ENCODE data around the gene BZW2.
"Not testable (repeated sequence)": the region's sequence is repeated elsewhere in the genome, so short reads cannot be mapped to it uniquely, and the experiment has no call there.

The BZW2 gene

DNA sequence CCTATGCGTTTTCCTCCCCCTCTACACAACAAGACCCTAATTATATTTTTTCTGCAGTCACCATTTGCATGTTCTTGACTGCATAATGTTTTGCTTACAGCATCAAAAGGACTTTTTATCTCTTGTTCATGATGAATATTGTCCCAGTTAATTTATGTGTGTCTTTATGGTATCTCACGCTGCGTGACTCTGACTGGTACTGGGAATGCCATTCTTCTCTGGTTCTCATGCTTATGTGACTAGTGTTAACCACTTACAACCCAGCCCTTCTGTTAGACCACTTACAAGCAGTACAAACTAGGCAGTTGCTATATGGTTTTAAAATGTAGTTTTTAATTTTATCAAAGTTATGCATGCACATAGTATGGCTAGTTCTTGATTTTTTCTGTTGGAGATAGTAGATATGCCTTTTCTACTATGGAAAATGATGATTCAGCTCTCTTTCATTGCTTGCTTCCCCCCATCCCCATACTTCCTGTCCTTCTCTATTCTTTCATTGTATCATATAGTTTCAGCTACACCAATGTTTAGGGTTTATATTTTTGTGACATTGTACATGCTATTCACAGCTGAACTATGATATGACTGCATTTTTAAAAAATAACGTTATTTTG is 24.9 kb downstream of the BZW2 start:
- DNase-seq (ENCODE audit: low read depth in 2 of 2) = no peak

DNA sequence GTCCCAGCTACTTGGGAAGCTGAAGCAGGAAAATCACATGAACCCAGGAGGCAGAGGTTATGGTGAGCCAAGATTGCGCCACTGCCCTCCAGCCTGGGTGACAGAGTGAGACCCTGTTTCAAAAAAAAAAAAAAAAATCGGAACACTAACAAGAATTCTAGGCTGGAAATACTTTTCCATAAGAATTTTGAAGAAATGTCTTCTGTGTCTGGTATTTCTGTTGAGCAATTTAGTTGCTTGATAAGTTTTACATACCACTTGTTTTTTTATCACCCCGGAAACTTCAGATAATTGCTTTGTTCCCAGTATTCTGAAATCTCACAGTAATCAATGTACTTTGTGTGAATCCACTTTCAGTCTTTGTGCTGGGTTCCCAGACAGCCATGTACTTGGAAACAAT is 25.8 kb downstream of the BZW2 start:
- no peak for DNase-seq (ENCODE audit: low read depth in 2 of 2)

DNA sequence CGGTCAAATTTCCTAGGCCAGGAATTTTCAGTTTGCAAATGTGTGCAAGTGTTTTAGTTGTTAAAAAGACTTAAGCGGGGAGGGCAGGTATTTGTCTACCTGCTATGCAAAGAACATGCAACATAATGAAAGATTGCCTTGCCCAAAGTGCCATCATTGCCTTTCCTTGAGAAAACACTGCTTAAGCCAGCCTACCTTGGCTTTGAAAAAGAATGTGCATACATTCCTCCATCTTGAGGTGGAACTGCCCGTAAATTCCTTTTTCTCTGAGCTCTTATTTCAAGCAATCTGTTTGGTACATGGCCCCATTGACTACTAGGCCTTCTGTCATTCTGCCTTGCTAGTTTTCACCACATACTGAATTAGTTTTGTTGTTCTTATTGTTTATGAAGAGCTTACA is 29.3 kb downstream of the BZW2 start:
- DNase-seq (ENCODE audit: low read depth in 2 of 2) = no peak

DNA sequence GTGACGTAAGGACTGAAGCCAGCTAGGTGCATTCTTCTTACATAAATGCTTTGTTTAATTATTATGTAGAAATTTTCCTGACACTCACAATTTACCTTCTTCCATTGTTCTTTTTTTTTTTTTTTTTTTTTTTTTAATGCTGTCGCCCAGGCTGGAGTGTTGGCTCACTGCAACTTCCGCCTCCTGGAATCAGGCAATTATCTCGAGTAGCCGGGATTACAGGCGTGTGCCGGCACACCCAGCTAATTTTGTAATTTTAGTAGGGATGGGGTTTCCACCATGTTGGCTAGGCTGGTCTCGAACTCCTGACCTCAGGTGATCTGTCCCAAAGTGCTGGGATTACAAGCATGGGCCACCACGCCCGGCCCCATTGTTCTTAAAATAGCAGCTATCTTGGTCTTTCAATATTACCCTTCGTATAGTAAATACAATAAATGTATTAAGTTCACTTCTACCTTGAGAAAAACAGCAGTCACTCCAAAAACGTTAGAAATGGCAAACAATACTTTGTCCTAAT is 32.1 kb downstream of the BZW2 start:
- DNase-seq (ENCODE audit: low read depth in 2 of 2) = no peak

DNA sequence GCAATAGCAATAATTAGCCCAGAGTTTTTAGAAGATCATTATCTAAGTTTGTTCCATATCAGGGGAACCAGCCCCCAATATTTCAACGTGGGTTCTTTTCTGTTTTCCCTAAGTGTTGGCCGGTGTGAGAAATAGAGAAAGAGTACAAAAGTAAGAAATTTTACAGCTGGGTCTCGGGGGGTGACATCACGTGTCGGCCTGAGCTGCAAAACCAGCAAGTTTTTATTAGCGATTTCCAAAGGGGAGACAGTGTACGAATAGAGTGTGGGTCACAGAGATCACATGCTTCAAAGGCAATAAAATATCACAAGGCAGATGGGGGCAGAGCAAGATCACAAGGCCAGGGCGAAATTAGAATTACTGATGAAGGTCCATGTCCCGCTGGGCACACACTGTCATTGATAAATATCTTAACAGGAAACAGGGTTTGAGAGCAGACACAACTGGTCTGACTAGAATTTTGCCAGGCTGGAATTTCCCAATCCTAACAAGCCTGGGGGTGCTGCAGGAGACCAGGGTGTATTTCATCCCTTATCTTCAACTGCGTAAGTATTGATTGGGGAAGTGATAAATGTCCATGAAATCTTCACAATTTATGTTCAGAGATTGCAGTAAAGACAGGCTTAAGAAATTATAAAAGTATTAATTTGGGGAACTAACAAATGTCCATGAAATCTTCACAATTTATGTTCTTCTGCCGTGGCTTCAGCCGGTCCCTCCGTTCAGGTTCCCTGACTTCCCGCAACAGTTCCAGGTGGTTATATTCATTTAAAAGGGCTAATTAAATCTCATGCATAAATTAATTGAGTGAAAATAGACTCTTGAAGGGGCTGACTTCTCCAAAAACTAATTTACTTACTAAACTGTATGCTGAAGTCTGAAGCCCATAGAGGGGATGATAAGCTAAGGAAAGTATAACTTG is 32.9 kb downstream of the BZW2 start:
- not testable (repeated sequence) for DNase-seq (ENCODE audit: low read depth in 2 of 2)

DNA sequence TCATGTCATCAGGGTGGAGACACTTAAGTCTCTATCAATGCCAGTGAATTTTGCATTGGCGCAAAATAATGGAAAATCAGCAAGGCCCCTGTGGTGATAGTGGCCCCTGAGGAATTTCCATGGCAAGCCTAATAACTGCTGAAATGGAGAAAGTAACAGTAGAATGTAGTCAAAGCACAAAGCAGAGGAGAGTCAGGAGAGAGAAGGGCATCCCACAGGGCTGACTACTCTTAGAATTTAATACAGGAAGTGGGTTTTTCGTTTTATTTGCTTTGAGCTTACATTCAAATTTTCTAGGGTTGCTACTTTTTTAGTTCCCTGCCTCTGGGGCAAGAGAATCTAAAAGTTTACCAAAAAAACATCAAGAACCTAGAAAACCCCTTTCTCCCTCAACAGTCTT is 39.0 kb downstream of the BZW2 start:
- no peak for DNase-seq (ENCODE audit: low read depth in 2 of 2)

DNA sequence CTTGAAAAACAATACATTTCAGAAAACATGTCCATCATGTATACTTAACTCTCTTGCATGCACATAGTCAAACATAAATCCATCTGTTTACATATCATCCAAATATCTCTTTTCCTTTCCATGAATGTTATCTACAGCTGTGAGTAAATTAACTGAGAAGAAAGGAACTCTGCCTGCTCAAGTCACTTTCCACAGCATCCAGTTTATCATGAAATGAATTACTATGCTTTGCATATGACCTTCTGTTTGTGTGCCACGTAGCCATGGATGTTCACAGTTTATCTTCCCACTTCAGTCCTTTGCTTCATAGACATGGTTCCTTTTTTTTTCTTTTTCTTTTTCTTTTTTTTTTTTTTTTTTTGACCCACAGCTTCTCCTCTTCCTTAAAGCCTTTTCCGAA is 39.6 kb downstream of the BZW2 start:
- DNase-seq (ENCODE audit: low read depth in 2 of 2) = no peak

DNA sequence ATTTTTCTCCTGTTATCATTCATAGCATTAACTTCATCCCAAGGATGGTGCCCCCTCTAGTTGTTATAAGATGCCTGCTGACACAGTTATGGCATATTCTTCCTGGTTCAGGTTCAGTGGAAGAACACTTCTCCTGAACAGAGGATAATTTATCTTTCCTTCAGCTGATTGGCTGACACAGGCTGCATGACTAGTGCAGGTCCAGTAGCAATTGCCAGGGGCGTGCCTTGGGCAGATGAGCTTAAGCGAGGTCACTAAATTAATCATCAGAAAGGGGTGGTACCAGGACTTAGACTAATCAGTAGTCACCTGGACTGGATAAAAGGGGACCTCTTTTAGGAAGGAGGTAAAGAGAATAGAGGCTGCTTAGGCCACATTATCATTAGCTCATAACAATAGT is 42.3 kb downstream of the BZW2 start:
- no peak for DNase-seq (ENCODE audit: low read depth in 2 of 2)

- DNase-seq (ENCODE audit: low read depth in 2 of 2) = no peak
Measured at GRCh38 chr7:16691241-16691640, 45.3 kb downstream of the BZW2 start.

GRCh38 chr7:16693601-16694318 is 47.8 kb downstream of the BZW2 start:
- no peak for DNase-seq (ENCODE audit: low read depth in 2 of 2)

DNA sequence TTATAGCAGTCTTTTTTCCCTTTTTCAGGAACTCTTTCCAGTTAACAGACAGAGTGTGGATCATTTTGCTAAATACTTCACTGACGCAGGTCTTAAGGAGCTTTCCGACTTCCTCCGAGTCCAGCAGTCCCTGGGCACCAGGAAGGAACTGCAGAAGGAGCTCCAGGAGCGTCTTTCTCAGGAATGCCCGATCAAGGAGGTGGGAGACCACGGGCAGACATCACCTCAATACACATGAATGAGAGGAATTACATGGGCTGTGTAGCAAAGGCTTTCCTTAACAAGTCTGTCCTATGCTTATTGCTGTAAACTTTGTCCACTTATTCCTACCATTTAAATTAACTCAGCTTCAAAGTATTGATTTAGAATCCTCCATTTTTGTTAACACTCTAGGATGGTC is 48.8 kb downstream of the BZW2 start:
- DNase-seq (ENCODE audit: low read depth in 2 of 2) = no peak

DNA sequence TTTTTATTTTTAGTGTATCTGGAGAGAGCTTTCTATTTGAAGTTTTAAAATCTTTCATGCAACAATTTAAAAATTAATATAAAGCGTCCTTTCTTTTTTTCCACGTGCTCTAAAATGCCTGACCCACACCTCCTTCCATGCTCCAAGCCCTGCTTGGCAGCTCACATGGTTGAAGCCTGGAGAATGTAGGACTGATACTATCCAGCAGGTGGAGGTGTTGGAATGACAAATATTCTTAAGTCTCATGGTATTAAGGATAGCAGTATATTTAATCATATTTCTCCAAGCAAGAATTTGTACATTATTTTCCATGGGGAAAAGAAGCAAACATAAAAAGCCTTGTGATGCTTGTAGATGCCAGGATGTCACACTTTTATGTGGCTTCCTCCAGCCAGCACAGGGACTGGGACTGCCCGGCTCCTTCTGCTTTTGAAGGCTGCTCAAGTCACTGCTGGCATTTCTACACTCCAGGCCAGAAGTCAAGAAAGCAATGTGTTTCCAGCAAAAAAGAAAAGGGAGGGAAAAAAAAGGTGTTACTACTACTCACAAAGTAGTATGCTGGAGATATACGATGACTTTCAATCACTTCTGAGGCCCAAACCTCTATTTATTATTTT is 49.7 kb downstream of the BZW2 start:
- no peak for DNase-seq (ENCODE audit: low read depth in 2 of 2)

DNA sequence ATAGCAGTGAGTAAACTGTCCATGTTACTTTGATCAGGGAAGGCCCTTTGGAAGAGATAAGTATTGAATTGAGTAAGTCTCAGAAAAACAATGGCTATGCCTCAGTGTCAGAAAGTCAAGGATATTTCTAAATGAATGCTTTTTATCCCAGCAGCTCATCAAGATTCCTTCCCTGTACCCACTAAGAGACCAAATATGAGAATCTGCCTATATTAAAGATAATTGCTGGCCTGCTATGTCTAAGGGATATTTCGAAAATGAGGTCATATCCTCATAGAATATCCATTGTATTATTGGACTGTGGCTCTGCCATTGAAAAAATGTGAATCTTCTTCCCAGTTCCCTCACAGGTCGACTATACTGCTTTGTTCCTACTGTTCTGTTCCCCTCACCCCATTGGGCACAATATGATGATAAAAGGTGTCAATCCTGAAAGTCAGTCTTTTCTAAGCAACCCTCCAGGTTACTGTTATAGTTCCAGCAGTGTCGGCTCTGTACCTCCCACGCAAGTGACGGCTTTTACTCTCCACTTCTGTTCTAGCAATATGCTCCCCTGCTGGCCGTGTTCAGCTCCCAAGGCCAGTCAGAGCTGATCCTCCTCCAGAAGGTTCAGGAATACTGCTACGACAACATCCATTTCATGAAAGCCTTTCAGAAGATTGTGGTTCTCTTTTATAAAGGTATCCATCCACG is 51.7 kb downstream of the BZW2 start:
- DNase-seq (ENCODE audit: low read depth in 2 of 2) = no peak

GRCh38 chr7:16698200-16698905 is 52.4 kb downstream of the BZW2 start:
- DNase-seq (ENCODE audit: low read depth in 2 of 2) = no peak

DNA sequence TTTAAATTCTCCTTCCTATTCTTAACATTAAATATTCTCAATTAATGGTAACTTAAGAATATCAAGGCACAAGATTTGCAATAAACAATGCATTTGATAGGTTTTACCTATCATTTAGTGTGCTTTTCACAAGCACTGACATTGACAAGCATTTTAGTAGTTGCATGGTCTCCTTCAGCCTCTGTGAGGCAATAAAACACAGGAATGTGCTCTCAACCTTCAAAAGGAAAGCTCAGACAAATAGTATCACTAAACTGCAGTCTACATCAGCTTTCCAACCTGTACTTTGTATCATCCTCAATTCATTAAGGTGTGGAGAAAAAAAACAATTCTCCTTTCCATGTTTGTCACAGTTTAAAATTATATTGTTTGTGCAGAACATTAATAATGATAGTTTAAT is 56.5 kb downstream of the BZW2 start:
- DNase-seq (ENCODE audit: low read depth in 2 of 2) = no peak

- no peak for DNase-seq (ENCODE audit: low read depth in 2 of 2)
Measured at GRCh38 chr7:16708511-16708910, 62.5 kb downstream of the BZW2 start.

- no peak for DNase-seq (ENCODE audit: low read depth in 2 of 2)
Measured at GRCh38 chr7:16708980-16709379, 63.0 kb downstream of the BZW2 start.

GRCh38 chr7:16710651-16711050 is 64.7 kb downstream of the BZW2 start:
- no peak for DNase-seq (ENCODE audit: low read depth in 2 of 2)

GRCh38 chr7:16711730-16712129 is 65.7 kb downstream of the BZW2 start:
- no peak for DNase-seq (ENCODE audit: low read depth in 2 of 2)

DNA sequence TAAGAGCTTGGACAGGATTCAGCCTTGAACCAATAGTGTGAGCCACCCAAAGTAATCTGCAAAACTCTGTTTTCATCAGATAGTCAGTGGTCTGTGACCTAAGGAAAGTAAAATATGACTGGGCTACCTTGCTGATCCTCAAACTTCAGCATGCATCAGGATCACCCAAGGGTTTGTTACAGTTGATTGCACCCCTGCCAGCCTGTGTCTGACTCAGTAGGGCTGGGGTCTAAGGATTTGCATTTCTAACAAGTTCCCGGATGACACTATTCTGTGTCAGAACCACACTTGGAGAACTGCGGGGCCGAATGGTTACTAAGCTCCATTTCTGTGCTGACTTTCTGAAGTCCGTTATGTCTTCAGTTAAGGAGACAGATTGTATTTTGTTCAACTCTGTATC is 66.9 kb downstream of the BZW2 start:
- no peak for DNase-seq (ENCODE audit: low read depth in 2 of 2)

- no peak for DNase-seq (ENCODE audit: low read depth in 2 of 2)
Measured at GRCh38 chr7:16715928-16716327, 69.9 kb downstream of the BZW2 start.
